ENCODE data around the gene TOR2A.

- TF ChIP-seq, protein P1, sequence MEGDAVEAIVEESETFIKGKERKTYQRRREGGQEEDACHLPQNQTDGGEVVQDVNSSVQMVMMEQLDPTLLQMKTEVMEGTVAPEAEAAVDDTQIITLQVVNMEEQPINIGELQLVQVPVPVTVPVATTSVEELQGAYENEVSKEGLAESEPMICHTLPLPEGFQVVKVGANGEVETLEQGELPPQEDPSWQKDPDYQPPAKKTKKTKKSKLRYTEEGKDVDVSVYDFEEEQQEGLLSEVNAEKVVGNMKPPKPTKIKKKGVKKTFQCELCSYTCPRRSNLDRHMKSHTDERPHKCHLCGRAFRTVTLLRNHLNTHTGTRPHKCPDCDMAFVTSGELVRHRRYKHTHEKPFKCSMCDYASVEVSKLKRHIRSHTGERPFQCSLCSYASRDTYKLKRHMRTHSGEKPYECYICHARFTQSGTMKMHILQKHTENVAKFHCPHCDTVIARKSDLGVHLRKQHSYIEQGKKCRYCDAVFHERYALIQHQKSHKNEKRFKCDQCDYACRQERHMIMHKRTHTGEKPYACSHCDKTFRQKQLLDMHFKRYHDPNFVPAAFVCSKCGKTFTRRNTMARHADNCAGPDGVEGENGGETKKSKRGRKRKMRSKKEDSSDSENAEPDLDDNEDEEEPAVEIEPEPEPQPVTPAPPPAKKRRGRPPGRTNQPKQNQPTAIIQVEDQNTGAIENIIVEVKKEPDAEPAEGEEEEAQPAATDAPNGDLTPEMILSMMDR (IDR thresholded peaks at IDR 0.05 in 8 of 11, conservative IDR thresholded peaks at IDR 0.05 in 3 of 11): no peak
- TF ChIP-seq POLR2A (IDR thresholded peaks at IDR 0.05) (no peak), POLR2AphosphoS5 (IDR thresholded peaks at IDR 0.05) (no peak)
Observed at GRCh38 chr9:127697575-127697974, 37.5 kb downstream of the TOR2A start.

All from spleen (tissue), 7 donors.